Upper lobe of left lung (tissue), 6 donors: ENCODE measurements around the gene IFT25. TPM values are rescaled to one million over a fixed set of nuclear protein-coding genes. Genes with fewer than 3 reads are reported as not detected.

Experiments used
- ATAC-seq, 2 donors: fragments of 200-7000 bp; cut with Tn5 transposase; one replicate each; pipeline ENCODE4 v1.9.1; 2022; ENCODE audit warnings: mild to moderate bottlenecking in 2 of 2, moderate library complexity in 2 of 2; ENCODE audit not compliant: low FRiP score in 2 of 2
- DNase-seq, 2 donors: peaks; one replicate each; pipeline ENCODE4 v3.0.0-alpha.2; 2019 to 2020
- H3K27ac ChIP-seq, 4 donors: fragments of 200-600 bp; sonication (generic); one replicate each; pipeline ENCODE4 v1.5.1; 2016 to 2019
- H3K27me3 ChIP-seq, 4 donors: fragments of 200-600 bp; sonication (generic); one replicate each; pipeline ENCODE4 v1.5.1; 2017 to 2019
- H3K36me3 ChIP-seq, 4 donors: fragments of 200-600 bp; sonication (generic); one replicate each; pipeline ENCODE4 v1.5.1; 2016 to 2019
- H3K4me1 ChIP-seq, 4 donors: fragments of 200-600 bp; sonication (generic); one replicate each; pipeline ENCODE4 v1.5.1; 2018 to 2019
- H3K4me3 ChIP-seq, 4 donors: fragments of 200-600 bp; sonication (generic); one replicate each; pipeline ENCODE4 v1.5.1; 2017 to 2019; ENCODE audit warnings: mild to moderate bottlenecking in 2 of 4, moderate library complexity in 1 of 4
- H3K9me3 ChIP-seq, 4 donors: fragments of 200-600 bp; sonication (generic); one replicate each; pipeline ENCODE4 v1.5.1; 2018 to 2019
- EP300 ChIP-seq, 4 donors: sonication (generic); formaldehyde crosslinking; IDR thresholded peaks; one replicate each; pipeline ENCODE4 v1.5.1; 2017; ENCODE audit warnings: antibody characterized with exemption in 4 of 4, control low read depth in 2 of 4
- POLR2A ChIP-seq, 4 donors: fragments of 450-650 bp; IDR thresholded peaks; one replicate each; pipeline ENCODE4 v1.5.1; 2016 to 2017; ENCODE audit warnings: antibody characterized with exemption in 4 of 4, mild to moderate bottlenecking in 2 of 4
- POLR2AphosphoS5 ChIP-seq, 2 donors: sonication (generic); formaldehyde crosslinking; IDR thresholded peaks; one replicate each; pipeline ENCODE4 v1.5.1; 2017; ENCODE audit warnings: antibody characterized with exemption in 2 of 2
- WGBS, 2 donors: methylation state at CpG; one replicate each; pipeline ENCODE4 v1.1.5; 2017 to 2018; 5-methylcytosine and 5-hydroxymethylcytosine counted together
- total RNA-seq, 6 donors: library from RNA; depleted of rRNA in 4 of 6; stranded (reverse); fragments of >200 nt in 4 of 6; gene quantifications; one replicate each; pipeline versions ENCODE4 v1.1.0 to v1.2.1, GENCODE V29; 2016 to 2021
- TF ChIP-seq, protein P1 (sequence below), 6 experiments: fragments of 450-650 bp in 4 of 6; fragments of 200-600 bp in 2 of 6; sonication (generic) in 2 of 6; IDR thresholded peaks; one replicate each; pipeline ENCODE4 v1.5.1; 2016 to 2019; ENCODE audit warnings: antibody characterized with exemption in 6 of 6
- donor health status: DM: no; HTN: no; CAD: no; lungs with moderate emphysema.
- donor health status: DM: no; HTN: yes; CAD: no; lungs with severe emphysema.

IFT25 gene
- total RNA-seq, 6 donors from 2014 or later: 11.1 to 35.5 (median 15.8) TPM

DNA sequence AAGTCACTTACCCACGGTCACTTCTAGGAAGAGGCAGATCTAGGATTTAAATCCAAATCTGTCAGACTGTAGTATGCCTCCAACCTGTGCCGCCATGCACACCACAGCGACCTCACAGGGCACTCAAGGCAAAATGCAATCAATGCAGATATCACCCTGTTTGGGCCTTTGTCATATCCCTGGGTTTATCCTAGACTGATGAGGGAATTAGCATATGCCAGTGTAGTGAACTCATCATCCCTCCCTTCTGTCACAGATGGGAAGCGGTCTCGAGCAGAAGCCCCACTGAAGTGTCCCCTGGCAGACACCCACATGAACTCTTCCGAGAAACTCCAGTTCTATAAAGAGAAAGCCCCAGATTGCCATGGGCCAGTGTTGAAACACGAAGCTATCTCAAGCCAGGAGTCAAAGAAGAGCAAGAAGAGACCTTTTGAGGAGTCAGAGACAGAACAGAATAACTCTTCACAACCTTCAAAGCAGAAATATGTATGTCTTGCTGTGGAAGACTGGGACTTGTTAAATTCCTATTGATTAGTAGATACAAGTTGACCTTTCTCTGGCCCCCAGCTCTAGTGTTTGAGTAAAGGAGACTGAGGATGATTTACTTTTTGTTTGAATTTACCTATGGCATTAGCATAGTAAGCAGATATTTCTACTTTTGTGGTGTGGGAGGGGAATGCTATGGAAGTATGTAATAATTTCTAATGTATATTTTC lies 22.1 kb upstream of the IFT25 start:
- TF ChIP-seq, protein P1, sequence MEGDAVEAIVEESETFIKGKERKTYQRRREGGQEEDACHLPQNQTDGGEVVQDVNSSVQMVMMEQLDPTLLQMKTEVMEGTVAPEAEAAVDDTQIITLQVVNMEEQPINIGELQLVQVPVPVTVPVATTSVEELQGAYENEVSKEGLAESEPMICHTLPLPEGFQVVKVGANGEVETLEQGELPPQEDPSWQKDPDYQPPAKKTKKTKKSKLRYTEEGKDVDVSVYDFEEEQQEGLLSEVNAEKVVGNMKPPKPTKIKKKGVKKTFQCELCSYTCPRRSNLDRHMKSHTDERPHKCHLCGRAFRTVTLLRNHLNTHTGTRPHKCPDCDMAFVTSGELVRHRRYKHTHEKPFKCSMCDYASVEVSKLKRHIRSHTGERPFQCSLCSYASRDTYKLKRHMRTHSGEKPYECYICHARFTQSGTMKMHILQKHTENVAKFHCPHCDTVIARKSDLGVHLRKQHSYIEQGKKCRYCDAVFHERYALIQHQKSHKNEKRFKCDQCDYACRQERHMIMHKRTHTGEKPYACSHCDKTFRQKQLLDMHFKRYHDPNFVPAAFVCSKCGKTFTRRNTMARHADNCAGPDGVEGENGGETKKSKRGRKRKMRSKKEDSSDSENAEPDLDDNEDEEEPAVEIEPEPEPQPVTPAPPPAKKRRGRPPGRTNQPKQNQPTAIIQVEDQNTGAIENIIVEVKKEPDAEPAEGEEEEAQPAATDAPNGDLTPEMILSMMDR (IDR thresholded peaks at IDR 0.05): no peak
- TF ChIP-seq POLR2AphosphoS5 (IDR thresholded peaks at IDR 0.05) (no peak), EP300 (IDR thresholded peaks at IDR 0.05) (no peak), POLR2A (IDR thresholded peaks at IDR 0.05) (no peak)
- Histone ChIP-seq H3K36me3 (peaks cover 4 to 69% (median 48%) of the 10 kb centered on the region in 4 donors), H3K27ac (no peak overlapping the region), H3K27me3 (no peaks in the 10 kb centered on the region), H3K9me3 (no peaks in the 10 kb centered on the region), H3K4me1 (no peaks in the 10 kb centered on the region), H3K4me3 (no peak overlapping the region)
- no peak for DNase-seq
- no peak for ATAC-seq
- 92 to 95% methylated on average over 4 to 7 of the region's 7 CpGs for WGBS, 2 donors

DNA sequence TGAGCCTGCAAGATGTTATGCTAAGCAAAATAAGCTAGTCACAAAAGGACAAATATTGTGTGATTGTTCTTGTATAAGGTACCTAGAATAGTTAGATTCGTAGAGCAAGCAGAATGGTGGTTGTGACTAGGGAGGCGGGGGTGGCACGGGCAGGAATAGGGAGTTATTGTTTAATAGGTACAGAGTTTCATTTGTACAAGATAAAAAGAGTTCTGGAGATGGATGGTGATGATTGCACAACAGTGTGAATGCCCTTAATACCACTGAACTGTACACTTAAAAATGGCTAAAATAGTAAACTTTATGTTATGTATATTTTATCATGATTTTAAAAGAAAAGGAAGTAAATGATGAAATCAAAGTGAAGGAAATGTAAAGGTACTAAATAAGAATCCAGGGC lies 21.3 kb upstream of the IFT25 start:
- H3K36me3 ChIP-seq: peaks cover 11 to 75% (median 54%) of the 10 kb centered on the region in 4 donors
- H3K9me3 ChIP-seq: no peaks in the 10 kb centered on the region
- H3K4me1 ChIP-seq: no peaks in the 10 kb centered on the region
- no peak for TF ChIP-seq POLR2AphosphoS5 (IDR thresholded peaks at IDR 0.05)
- TF ChIP-seq EP300 (IDR thresholded peaks at IDR 0.05): no peak
- TF ChIP-seq, protein P1 (IDR thresholded peaks at IDR 0.05): no peak
- no peak for TF ChIP-seq POLR2A (IDR thresholded peaks at IDR 0.05)
- H3K27me3 ChIP-seq: no peaks in the 10 kb centered on the region
- H3K27ac ChIP-seq: no peak overlapping the region
- ATAC-seq: no peak
- H3K4me3 ChIP-seq: no peak overlapping the region
- 78 to 88% methylated on average over 3 of the region's 3 CpGs for WGBS, 2 donors
- no peak for DNase-seq

DNA sequence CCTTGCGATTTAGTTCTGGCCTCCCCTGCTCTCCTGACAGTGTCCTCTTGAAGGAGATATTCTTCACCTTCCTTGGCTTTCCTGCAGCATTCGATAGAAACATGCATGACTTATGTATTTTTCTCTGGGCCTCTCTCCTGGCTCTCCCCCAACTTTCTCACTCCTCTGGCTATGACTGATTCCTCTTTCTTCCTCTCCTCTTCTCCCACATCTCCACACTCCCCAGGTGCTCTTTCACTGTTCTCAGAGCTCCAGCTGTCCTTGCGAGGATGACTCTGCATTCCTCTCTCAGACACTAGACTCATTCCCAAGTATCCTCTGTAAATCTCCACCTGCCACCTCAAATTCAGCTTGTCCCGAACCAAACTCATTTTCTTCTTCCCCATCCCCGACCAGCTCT lies 18.6 kb upstream of the IFT25 start:
- ATAC-seq (no peak), DNase-seq (no peak)
- WGBS, 2 donors: 76 to 78% methylated on average over 5 of the region's 5 CpGs
- Histone ChIP-seq H3K4me3 (no peak overlapping the region), H3K4me1 (no peaks in the 10 kb centered on the region), H3K9me3 (no peaks in the 10 kb centered on the region), H3K27me3 (no peaks in the 10 kb centered on the region), H3K27ac (no peak overlapping the region), H3K36me3 (peaks cover 11 to 76% (median 60%) of the 10 kb centered on the region in 4 donors)
- TF ChIP-seq POLR2AphosphoS5 (IDR thresholded peaks at IDR 0.05) (no peak), POLR2A (IDR thresholded peaks at IDR 0.05) (no peak), EP300 (IDR thresholded peaks at IDR 0.05) (no peak)
- TF ChIP-seq, protein P1 (IDR thresholded peaks at IDR 0.05): no peak

DNA sequence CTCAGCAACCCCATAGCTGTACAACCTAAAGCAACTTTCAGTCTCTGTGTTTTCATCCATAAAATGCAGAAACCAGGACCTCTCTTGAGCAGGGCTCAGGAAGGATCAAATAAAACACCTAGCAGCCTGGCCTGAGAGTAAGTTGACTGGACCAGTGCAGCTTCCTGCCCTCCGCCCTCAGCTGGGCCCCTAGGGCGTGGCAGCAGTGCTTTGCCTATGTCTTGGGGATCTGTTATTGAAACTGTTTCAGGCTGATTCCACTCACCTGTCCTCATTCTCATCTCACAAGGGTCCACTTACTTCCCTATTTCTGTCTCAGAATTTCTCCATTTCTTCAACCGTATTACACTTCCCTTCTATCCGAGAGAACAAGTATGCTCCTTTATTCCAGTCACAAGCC lies 18.0 kb upstream of the IFT25 start:
- ATAC-seq (no peak), DNase-seq (no peak)
- Histone ChIP-seq H3K36me3 (peaks cover 11 to 74% (median 61%) of the 10 kb centered on the region in 4 donors), H3K27ac (no peak overlapping the region), H3K27me3 (no peaks in the 10 kb centered on the region), H3K4me1 (no peaks in the 10 kb centered on the region), H3K4me3 (no peak overlapping the region), H3K9me3 (no peaks in the 10 kb centered on the region)
- TF ChIP-seq POLR2A (IDR thresholded peaks at IDR 0.05) (no peak), EP300 (IDR thresholded peaks at IDR 0.05) (no peak), POLR2AphosphoS5 (IDR thresholded peaks at IDR 0.05) (no peak)
- TF ChIP-seq, protein P1 (IDR thresholded peaks at IDR 0.05): no peak
- 74 to 85% methylated on average over 4 of the region's 4 CpGs for WGBS, 2 donors

DNA sequence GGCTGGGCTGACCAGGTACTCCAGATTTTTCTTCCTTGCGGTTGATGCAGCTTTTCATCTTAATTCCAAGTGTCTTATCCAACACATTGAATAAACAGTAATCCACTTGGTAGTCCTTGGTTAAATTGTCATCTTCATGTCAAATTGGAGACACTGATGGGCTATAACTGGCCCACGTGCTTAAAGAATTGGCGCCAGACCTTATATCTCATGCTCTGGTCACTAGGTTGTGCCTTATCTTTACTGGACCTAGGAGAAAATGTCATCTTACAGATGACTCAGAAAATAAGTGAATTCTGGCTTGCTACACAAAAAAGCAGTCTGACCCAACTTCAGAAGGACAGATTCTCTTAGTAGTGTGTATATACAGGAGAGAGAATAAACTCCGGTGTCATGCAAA lies 16.9 kb upstream of the IFT25 start:
- Histone ChIP-seq H3K4me1 (peaks cover 0 to 2% (median under 1%) of the 10 kb centered on the region in 4 donors), H3K4me3 (no peak overlapping the region), H3K36me3 (peaks cover 11 to 67% (median 51%) of the 10 kb centered on the region in 4 donors), H3K27me3 (no peaks in the 10 kb centered on the region), H3K9me3 (no peaks in the 10 kb centered on the region), H3K27ac (no peak overlapping the region)
- TF ChIP-seq EP300 (IDR thresholded peaks at IDR 0.05): no peak
- DNase-seq (no peak), ATAC-seq (no peak)
- WGBS, 2 donors: 95 to 98% methylated on average over 4 of the region's 4 CpGs
